ENCODE measurements around the gene PPP1R12C. TPM values are rescaled to one million over a fixed set of nuclear protein-coding genes. Genes with fewer than 3 reads are reported as not detected.

Gene PPP1R12C
- total RNA-seq, 1 experiment from 2014 or later, result 18.0 TPM

GRCh38 chr19:55146705-55147273 is 29.4 kb upstream of the PPP1R12C start:
- DNase-seq (ENCODE audit: low spot score), result peak; percentile 95

GRCh38 chr19:55146078-55146704 is 28.8 kb upstream of the PPP1R12C start:
- DNase-seq (ENCODE audit: low spot score), result peak; percentile 83

- DNase-seq (ENCODE audit: low spot score), result no peak
Measured at GRCh38 chr19:55145232-55145631, 27.8 kb upstream of the PPP1R12C start.

GRCh38 chr19:55141696-55142095 is 24.3 kb upstream of the PPP1R12C start:
- no peak for DNase-seq (ENCODE audit: low spot score)

GRCh38 chr19:55137915-55138314 is 20.5 kb upstream of the PPP1R12C start:
- no peak for DNase-seq (ENCODE audit: low spot score)

- DNase-seq (ENCODE audit: low spot score), result peak; percentile 23
Measured at GRCh38 chr19:55136399-55137102, 19.1 kb upstream of the PPP1R12C start.

- no peak for DNase-seq (ENCODE audit: low spot score)
Measured at GRCh38 chr19:55134736-55135135, 17.3 kb upstream of the PPP1R12C start.

GRCh38 chr19:55133639-55134444 is 16.4 kb upstream of the PPP1R12C start:
- DNase-seq (ENCODE audit: low spot score), result no peak

GRCh38 chr19:55132453-55133129 is 15.2 kb upstream of the PPP1R12C start:
- DNase-seq (ENCODE audit: low spot score), result no peak

- no peak for DNase-seq (ENCODE audit: low spot score)
Measured at GRCh38 chr19:55131421-55131820, 14.0 kb upstream of the PPP1R12C start.

GRCh38 chr19:55119053-55119452 is 1.6 kb upstream of the PPP1R12C start:
- no peak for DNase-seq (ENCODE audit: low spot score)

GRCh38 chr19:55118401-55118991 is 1.1 kb upstream of the PPP1R12C start:
- no peak for DNase-seq (ENCODE audit: low spot score)

GRCh38 chr19:55117663-55118391 is 390 bp upstream of the PPP1R12C start:
- peak; percentile 100 for DNase-seq (ENCODE audit: low spot score)

- peak; percentile 74 for DNase-seq (ENCODE audit: low spot score)
Measured at GRCh38 chr19:55116232-55116858, 1.1 kb downstream of the PPP1R12C start.

- DNase-seq (ENCODE audit: low spot score), result peak; percentile 23
Measured at GRCh38 chr19:55115446-55116065, 1.9 kb downstream of the PPP1R12C start.

GRCh38 chr19:55114566-55115145 is 2.8 kb downstream of the PPP1R12C start:
- no peak for DNase-seq (ENCODE audit: low spot score)

GRCh38 chr19:55113570-55114039 is 3.8 kb downstream of the PPP1R12C start:
- peak; percentile 82 for DNase-seq (ENCODE audit: low spot score)

GRCh38 chr19:55112777-55113569 is 4.5 kb downstream of the PPP1R12C start:
- DNase-seq (ENCODE audit: low spot score), result no peak
